WTC11 (cell line): Measurements from ENCODE around the gene MAPK9.

ENCODE experiments used
- ATF3 ChIP-seq: sonication (generic); formaldehyde crosslinking; conservative IDR thresholded peaks from 2 replicates; pipeline ENCODE4 v1.8.1; 2022; ENCODE audit warnings: mild to moderate bottlenecking, missing genetic modification reagents
- CTCF ChIP-seq: fragments of 200-600 bp; IDR thresholded peaks from 2 replicates; pipeline ENCODE4 v1.8.0; 2022; ENCODE audit warnings: antibody characterized with exemption
- ELF4 ChIP-seq: sonication (generic); formaldehyde crosslinking; IDR thresholded peaks from 2 replicates; pipeline ENCODE4 v1.8.1; 2022; ENCODE audit warnings: low read depth, mild to moderate bottlenecking, moderate library complexity, missing genetic modification reagents
- GABPB1 ChIP-seq: sonication (generic); formaldehyde crosslinking; IDR thresholded peaks from 2 replicates; pipeline ENCODE4 v1.8.1; 2023; ENCODE audit warnings: mild to moderate bottlenecking, missing genetic modification reagents
- PRDM15 ChIP-seq: sonication (generic); formaldehyde crosslinking; IDR thresholded peaks from 2 replicates; pipeline ENCODE4 v1.8.0; 2022; ENCODE audit warnings: missing genetic modification reagents
- RELA ChIP-seq: sonication (generic); formaldehyde crosslinking; IDR thresholded peaks from 2 replicates; pipeline ENCODE4 v1.8.1; 2022; ENCODE audit warnings: missing genetic modification reagents, mild to moderate bottlenecking, borderline replicate concordance
- STAT6 ChIP-seq: sonication (generic); formaldehyde crosslinking; conservative IDR thresholded peaks from 2 replicates; pipeline ENCODE4 v1.8.1; 2023; ENCODE audit warnings: mild to moderate bottlenecking, low read depth, missing genetic modification reagents, moderate library complexity
- TCF7 ChIP-seq: sonication (generic); formaldehyde crosslinking; IDR thresholded peaks from 2 replicates; pipeline ENCODE4 v1.8.0; 2022; ENCODE audit warnings: mild to moderate bottlenecking, low read depth, missing genetic modification reagents, moderate library complexity
- USF1 ChIP-seq: sonication (generic); formaldehyde crosslinking; IDR thresholded peaks from 2 replicates; pipeline ENCODE4 v1.8.0; 2022; ENCODE audit warnings: mild to moderate bottlenecking, missing genetic modification reagents
- USF2 ChIP-seq: sonication (generic); formaldehyde crosslinking; IDR thresholded peaks from 2 replicates; pipeline ENCODE4 v1.8.1; 2023; ENCODE audit warnings: mild to moderate bottlenecking, missing genetic modification reagents, moderate library complexity
- ZNF423 ChIP-seq: fragments of 250-450 bp; sonication (Bioruptor Pico); IDR thresholded peaks from 2 replicates; pipeline ENCODE4 v2.1.2; 2022; ENCODE audit warnings: mild to moderate bottlenecking, moderate library complexity

- TF ChIP-seq CTCF (peak; percentile 84), GABPB1 (CRISPR knock-in tag) (no peak), USF2 (CRISPR knock-in tag) (no peak), STAT6 (no peak), ATF3 (no peak), TCF7 (CRISPR knock-in tag) (no peak), RELA (CRISPR knock-in tag) (no peak), ZNF423 (CRISPR knock-in tag) (no peak), USF1 (CRISPR knock-in tag) (no peak), ELF4 (CRISPR knock-in tag) (no peak), PRDM15 (CRISPR knock-in tag) (no peak)
Measured at GRCh38 chr5:180201051-180201987, 90.6 kb downstream of the MAPK9 start.
